B cell (primary cell): ENCODE measurements around the gene CXXC5. TPM values are rescaled to one million over a fixed set of nuclear protein-coding genes. Genes with fewer than 3 reads are reported as not detected.

Experiments used
- ATAC-seq: fragments of 200-7000 bp; cut with Tn5 transposase; one replicate; pipeline ENCODE4 v1.10.0; 2021; ENCODE audit warnings: low read depth, mild to moderate bottlenecking, moderate number of reproducible peaks, moderate library complexity
- CTCF ChIA-PET: fragments of 350-600 bp; sonication (Branson Sonifier 250); formaldehyde crosslinking; loops from one replicate; lab custom pipeline; 2021; ENCODE audit warnings: antibody characterized with exemption, inconsistent platforms; lab: Charles Lee
- POLR2A ChIA-PET: fragments of 350-600 bp; sonication (Branson Sonifier 250); formaldehyde crosslinking; loops from one replicate; lab custom pipeline; 2021; ENCODE audit warnings: antibody characterized with exemption; lab: Charles Lee
- DNase-seq: peaks from one replicate; pipeline ENCODE4 v3.0.0; 2013
- H2AFZ ChIP-seq: 2 replicates; pipeline ENCODE4 v1.6.1; 2012; ENCODE audit warnings: mild to moderate bottlenecking, low read depth, low read length; ENCODE audit not compliant: insufficient read depth, poor library complexity, severe bottlenecking
- H3K27ac ChIP-seq, 2 donors: 1 replicate in 1 of 2; 2 replicates in 1 of 2; pipeline ENCODE4 v1.5.1; 2012 to 2013; ENCODE audit warnings: low read length in 2 of 2, mild to moderate bottlenecking in 2 of 2, moderate library complexity in 1 of 2
- H3K27me3 ChIP-seq, 4 experiments: fragments of 200-600 bp in 1 of 4; sonication (generic) in 1 of 4; replicated peaks in 1 of 4; 1 replicate in 2 of 4; 2 replicates in 2 of 4; pipeline versions ENCODE4 v1.6.1 to v1.7.0; 2013 to 2016; ENCODE audit warnings: low read length in 3 of 4, mild to moderate bottlenecking in 2 of 4, mixed read lengths in 1 of 4, moderate library complexity in 1 of 4; ENCODE audit not compliant: insufficient read depth in 4 of 4, control insufficient read depth in 3 of 4; ENCODE audit errors: control extremely low read depth in 1 of 4
- H3K36me3 ChIP-seq, 2 experiments: replicated peaks in 1 of 2; 1 replicate in 1 of 2; 2 replicates in 1 of 2; pipeline versions ENCODE4 v1.6.1 to v1.7.1; 2013; ENCODE audit warnings: low read length in 1 of 2; ENCODE audit not compliant: insufficient read depth in 2 of 2, control insufficient read depth in 1 of 2; ENCODE audit errors: control extremely low read depth in 1 of 2, extremely low read depth in 1 of 2
- H3K4me1 ChIP-seq, 2 donors: fragments of 200-600 bp in 1 of 2; sonication (generic) in 1 of 2; 1 replicate in 1 of 2; 2 replicates in 1 of 2; pipeline versions ENCODE4 v1.5.1 to v1.6.1; 2013 to 2017; ENCODE audit warnings: low read length in 2 of 2; ENCODE audit not compliant: control insufficient read depth in 2 of 2, insufficient read depth in 2 of 2
- H3K4me2 ChIP-seq: replicated peaks from 2 replicates; pipeline ENCODE3; 2012; ENCODE audit warnings: mild to moderate bottlenecking, low read depth, low read length; ENCODE audit not compliant: poor library complexity, severe bottlenecking
- H3K4me3 ChIP-seq, 5 experiments: fragments of 200-600 bp in 1 of 5; sonication (generic) in 1 of 5; 1 replicate in 3 of 5; 2 replicates in 2 of 5; pipeline versions ENCODE4 v1.5.1 to v1.7.0; 2011 to 2016; ENCODE audit warnings: low read length in 4 of 5, mild to moderate bottlenecking in 4 of 5, low read depth in 2 of 5, control low read depth in 1 of 5, moderate library complexity in 1 of 5; ENCODE audit not compliant: insufficient read depth in 1 of 5; ENCODE audit errors: control extremely low read depth in 1 of 5, extremely low read depth in 1 of 5
- H3K79me2 ChIP-seq: fragments of 200-600 bp; sonication (generic); one replicate; pipeline ENCODE4 v1.6.0; 2016; ENCODE audit warnings: low read length; ENCODE audit not compliant: control insufficient read depth, insufficient read depth
- H3K9ac ChIP-seq: fragments of 200-600 bp; sonication (generic); 2 replicates; pipeline ENCODE4 v1.6.1; 2017; ENCODE audit warnings: mild to moderate bottlenecking, low read length, moderate library complexity
- H3K9me3 ChIP-seq, 3 donors: one replicate each; pipeline versions ENCODE4 v1.6.1 to v1.7.1; 2013; ENCODE audit warnings: low read length in 2 of 3; ENCODE audit not compliant: control insufficient read depth in 2 of 3, insufficient read depth in 1 of 3; ENCODE audit errors: control extremely low read depth in 1 of 3
- H4K20me1 ChIP-seq: 2 replicates; pipeline ENCODE4 v1.6.0; 2012; ENCODE audit warnings: mild to moderate bottlenecking, low read length; ENCODE audit not compliant: insufficient read depth, control insufficient read depth, poor library complexity, severe bottlenecking
- H3K27ac Mint-ChIP-seq: one replicate; pipeline ENCODE4 v1.8.0; 2021; ENCODE audit warnings: mixed read lengths
- H3K27me3 Mint-ChIP-seq: one replicate; pipeline ENCODE4 v1.8.0; 2021; ENCODE audit warnings: mixed read lengths
- H3K4me1 Mint-ChIP-seq: one replicate; pipeline ENCODE4 v1.8.0; 2021; ENCODE audit warnings: mixed read lengths
- H3K4me3 Mint-ChIP-seq: one replicate; pipeline ENCODE4 v1.8.0; 2021; ENCODE audit warnings: mixed read lengths
- H3K9me3 Mint-ChIP-seq: one replicate; pipeline ENCODE4 v1.8.0; 2022; ENCODE audit warnings: mixed read lengths; ENCODE audit not compliant: insufficient read depth
- EZH2 ChIP-seq: IDR thresholded peaks from 2 replicates; pipeline ENCODE4 v1.6.1; 2012; ENCODE audit warnings: borderline replicate concordance, low read depth, mild to moderate bottlenecking, moderate library complexity, low read length; ENCODE audit not compliant: insufficient read depth, poor library complexity, severe bottlenecking
- WGBS: methylation state at CpG from one replicate; pipeline ENCODE4 v1.1.5; 2013; ENCODE audit warnings: missing lambda C conversion rate; ENCODE audit not compliant: insufficient coverage; 5-methylcytosine and 5-hydroxymethylcytosine counted together
- intact Hi-C: fragments of 100-400 bp; cut with micrococcal nuclease; formaldehyde crosslinking; loops from one replicate; pipeline ENCODE4 v1.10.0; 2022
- polyA plus RNA-seq: library from polyadenylated mRNA; depleted of rRNA; stranded (reverse); fragments of >200 nt; gene quantifications from 2 replicates; pipeline ENCODE4 v1.2.3, GENCODE V29; 2012
- total RNA-seq, 2 donors: library from RNA; stranded (reverse); fragments of 120-200 nt in 1 of 2; gene quantifications; 1 replicate in 1 of 2; 2 replicates in 1 of 2; pipeline versions ENCODE4 v1.2.3 to v1.2.4, GENCODE V29; 2013 to 2022
- TF ChIP-seq, protein P1 (sequence below): fragments of 200-600 bp; IDR thresholded peaks from one replicate; pipeline ENCODE4 v1.8.0; 2022; ENCODE audit warnings: antibody characterized with exemption, mild to moderate bottlenecking

CXXC5 gene
- total and polyA plus RNA-seq, 2 donors (not counting 1 experiment from before 2014, with no cell fraction given), result 126 to 143 TPM

DNA sequence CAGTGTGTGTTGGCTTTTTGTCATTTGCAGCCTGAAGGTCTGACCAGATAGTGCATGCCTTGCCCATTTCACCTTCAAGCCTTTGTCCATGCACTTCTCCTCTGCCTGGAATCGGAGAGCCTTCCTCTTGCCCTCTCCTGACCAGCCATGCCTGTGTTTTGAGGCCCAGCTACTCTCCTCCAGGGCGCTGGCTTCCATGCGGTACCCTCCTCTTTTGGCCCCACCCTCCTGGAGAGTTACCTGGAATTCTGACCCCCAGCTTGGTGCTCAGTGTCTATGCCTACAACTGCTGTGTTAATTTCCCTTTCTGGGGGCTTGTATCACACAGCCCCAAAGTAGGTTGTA is 52.5 kb downstream of the CXXC5 start:
- peaks cover 23% of the 10 kb centered on the region for H3K27me3 Mint-ChIP-seq
- peak overlapping the region; percentile 68 for H3K4me2 ChIP-seq
- no peak for TF ChIP-seq EZH2
- TF ChIP-seq, protein P1, sequence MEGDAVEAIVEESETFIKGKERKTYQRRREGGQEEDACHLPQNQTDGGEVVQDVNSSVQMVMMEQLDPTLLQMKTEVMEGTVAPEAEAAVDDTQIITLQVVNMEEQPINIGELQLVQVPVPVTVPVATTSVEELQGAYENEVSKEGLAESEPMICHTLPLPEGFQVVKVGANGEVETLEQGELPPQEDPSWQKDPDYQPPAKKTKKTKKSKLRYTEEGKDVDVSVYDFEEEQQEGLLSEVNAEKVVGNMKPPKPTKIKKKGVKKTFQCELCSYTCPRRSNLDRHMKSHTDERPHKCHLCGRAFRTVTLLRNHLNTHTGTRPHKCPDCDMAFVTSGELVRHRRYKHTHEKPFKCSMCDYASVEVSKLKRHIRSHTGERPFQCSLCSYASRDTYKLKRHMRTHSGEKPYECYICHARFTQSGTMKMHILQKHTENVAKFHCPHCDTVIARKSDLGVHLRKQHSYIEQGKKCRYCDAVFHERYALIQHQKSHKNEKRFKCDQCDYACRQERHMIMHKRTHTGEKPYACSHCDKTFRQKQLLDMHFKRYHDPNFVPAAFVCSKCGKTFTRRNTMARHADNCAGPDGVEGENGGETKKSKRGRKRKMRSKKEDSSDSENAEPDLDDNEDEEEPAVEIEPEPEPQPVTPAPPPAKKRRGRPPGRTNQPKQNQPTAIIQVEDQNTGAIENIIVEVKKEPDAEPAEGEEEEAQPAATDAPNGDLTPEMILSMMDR, result no peak
- H3K79me2 ChIP-seq, result no peaks in the 10 kb centered on the region
- no peak overlapping the region for H3K9ac ChIP-seq
- no peaks in the 10 kb centered on the region for H3K36me3 ChIP-seq
- peaks cover 0 to 5% (median 0%) of the 10 kb centered on the region in 3 donors for H3K9me3 ChIP-seq
- no peak overlapping the region for H2AFZ ChIP-seq
- ATAC-seq, result no peak
- no peak overlapping the region for H3K4me3 Mint-ChIP-seq
- H3K27ac Mint-ChIP-seq, result no peak overlapping the region
- CTCF ChIA-PET, result interaction anchor here (1.1 to 4.0 kb wide), 9 partner anchors 10 to 68 kb away, joined by 3 to 23 read pairs (median 6); no protein-coding TSS in a partner anchor
- H3K9me3 Mint-ChIP-seq, result no peaks in the 10 kb centered on the region
- POLR2A ChIA-PET, result interaction anchor here (0.7 to 2.1 kb wide), 2 partner anchors 10 to 65 kb away, joined by 4 to 7 read pairs; no protein-coding TSS in a partner anchor
- peaks cover 41 to 51% of the 10 kb centered on the region in 2 donors for H3K4me1 ChIP-seq
- no peak overlapping the region for H3K4me3 ChIP-seq
- 100% methylated on average over 3 of the region's 3 CpGs for WGBS
- peaks cover 52% of the 10 kb centered on the region for H3K4me1 Mint-ChIP-seq
- H3K27ac ChIP-seq, result no peak overlapping the region
- H4K20me1 ChIP-seq, result no peaks in the 10 kb centered on the region
- H3K27me3 ChIP-seq, result peaks cover 0 to 36% (median 13%) of the 10 kb centered on the region in 4 experiments
- intact Hi-C loops, result no loop called here
- DNase-seq, result no peak

DNA sequence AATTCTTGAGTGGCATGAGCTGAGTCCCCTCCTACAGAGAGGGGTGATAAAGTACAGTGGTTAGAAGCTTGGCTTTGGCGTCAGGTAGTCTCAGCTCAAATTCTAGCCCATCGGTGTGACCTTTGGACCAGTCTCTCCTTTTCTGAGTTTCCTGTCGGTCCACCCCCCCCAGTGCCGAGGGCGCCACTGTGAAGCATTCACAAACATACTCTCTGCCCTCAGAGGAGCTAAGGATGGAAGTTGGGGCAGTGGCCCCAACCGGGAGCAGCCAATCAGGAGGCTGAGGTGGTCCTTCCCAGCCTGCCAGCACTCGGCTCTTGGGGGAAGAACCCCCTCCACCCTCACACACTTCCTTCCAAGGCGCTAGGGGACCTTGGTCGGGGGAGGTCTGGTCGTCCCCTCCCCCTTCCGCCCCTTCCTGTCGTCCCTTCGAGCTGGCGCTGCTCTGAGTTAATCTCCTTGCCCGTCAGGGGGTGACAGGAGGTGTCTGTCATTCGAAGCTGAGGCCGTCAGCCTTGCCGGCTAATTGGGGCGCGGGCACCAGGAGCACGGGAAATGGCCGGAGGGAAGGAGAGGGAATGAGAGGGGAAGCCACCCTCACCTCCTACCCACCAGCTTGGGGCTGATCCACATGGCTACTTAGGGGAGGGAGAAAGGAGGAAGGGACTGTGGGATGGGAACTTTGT is 53.0 kb downstream of the CXXC5 start:
- Histone ChIP-seq H3K36me3 (no peaks in the 10 kb centered on the region), H3K27ac (no peak overlapping the region), H3K27me3 (peaks cover 0 to 36% (median 13%) of the 10 kb centered on the region in 4 experiments), H2AFZ (peak overlapping the region; percentile 41), H3K4me2 (peak overlapping the region; percentile 68), H4K20me1 (no peaks in the 10 kb centered on the region), H3K9me3 (peaks cover 0 to 5% (median 0%) of the 10 kb centered on the region in 3 donors), H3K4me3 (peak overlapping the region in 2 of 5 experiments; percentile 13 to 17), H3K9ac (peak overlapping the region; percentile 32), H3K79me2 (no peaks in the 10 kb centered on the region), H3K4me1 (peaks cover 46 to 56% of the 10 kb centered on the region in 2 donors)
- H3K4me3 Mint-ChIP-seq, result peak overlapping the region; percentile 54
- POLR2A ChIA-PET, result interaction anchor here (0.5 to 2.1 kb wide), 4 partner anchors 10 to 380 kb away, joined by 3 to 7 read pairs (median 4); no protein-coding TSS in a partner anchor
- H3K9me3 Mint-ChIP-seq, result no peaks in the 10 kb centered on the region
- intact Hi-C loops, result no loop called here
- DNase-seq, result peak; percentile 49
- WGBS, result 0% methylated on average over 6 of the region's 22 CpGs
- peaks cover 23% of the 10 kb centered on the region for H3K27me3 Mint-ChIP-seq
- CTCF ChIA-PET, result interaction anchor here (0.9 to 4.0 kb wide), 9 partner anchors 10 to 149 kb away, joined by 3 to 23 read pairs (median 5); no protein-coding TSS in a partner anchor
- peaks cover 56% of the 10 kb centered on the region for H3K4me1 Mint-ChIP-seq
- no peak for TF ChIP-seq EZH2
- TF ChIP-seq, protein P1, result no peak
- peak overlapping the region; percentile 77 for H3K27ac Mint-ChIP-seq
- ATAC-seq, result peak; percentile 25
